Calu3 (cell line): ENCODE measurements around the gene RIPOR3. TPM values are rescaled to one million over a fixed set of nuclear protein-coding genes. Genes with fewer than 3 reads are reported as not detected.

Source experiments
- BruUV-seq: library from RNA; stranded (reverse); fragments of 400-500 nt; replicated peaks from 2 replicates; lab custom pipeline; 2021; lab: Mats Ljungman, UMichigan
- CTCF ChIA-PET: fragments of 300-600 bp; sonication (Branson Sonifier 250); formaldehyde crosslinking; loops from one replicate; lab custom pipeline; 2022; ENCODE audit warnings: antibody characterized with exemption; lab: Charles Lee
- DNase-seq: peaks from one replicate; pipeline ENCODE4 v3.0.0; 2022
- H3K27ac Mint-ChIP-seq: one replicate; pipeline ENCODE4 v1.8.0; 2022; ENCODE audit warnings: mixed read lengths; ENCODE audit not compliant: unreplicated experiment
- H3K27me3 Mint-ChIP-seq: one replicate; pipeline ENCODE4 v1.8.0; 2022; ENCODE audit warnings: mixed read lengths; ENCODE audit not compliant: unreplicated experiment
- H3K36me3 Mint-ChIP-seq: one replicate; pipeline ENCODE4 v1.8.0; 2022; ENCODE audit warnings: mild to moderate bottlenecking, moderate library complexity, mixed read lengths; ENCODE audit not compliant: insufficient read depth, unreplicated experiment
- H3K4me1 Mint-ChIP-seq: one replicate; pipeline ENCODE4 v1.8.0; 2022; ENCODE audit warnings: mild to moderate bottlenecking, low read depth, mixed read lengths; ENCODE audit not compliant: unreplicated experiment
- H3K4me3 Mint-ChIP-seq: one replicate; pipeline ENCODE4 v1.8.0; 2022; ENCODE audit warnings: mild to moderate bottlenecking, low read depth, moderate library complexity, mixed read lengths; ENCODE audit not compliant: unreplicated experiment
- H3K9me3 Mint-ChIP-seq: one replicate; pipeline ENCODE4 v1.8.0; 2022; ENCODE audit warnings: low read depth, mixed read lengths; ENCODE audit not compliant: unreplicated experiment
- intact Hi-C: fragments of 100-400 bp; cut with micrococcal nuclease; formaldehyde crosslinking; loops from one replicate; pipeline ENCODE4 v1.10.0; 2022; ENCODE audit not compliant: unreplicated experiment
- total RNA-seq: library from RNA; stranded (reverse); gene quantifications from 2 replicates; pipeline ENCODE4 v1.2.3, GENCODE V29; 2022
- TF ChIP-seq, protein P1 (sequence below): fragments of 200-600 bp; IDR thresholded peaks from one replicate; pipeline ENCODE4 v1.8.0; 2022; ENCODE audit warnings: antibody characterized with exemption; ENCODE audit not compliant: unreplicated experiment

The RIPOR3 gene
- total RNA-seq, 1 experiment from 2014 or later, result 4.0 TPM

- no TSS peak for BruUV-seq
These were observed 86.2 kb downstream of the RIPOR3 start for GRCh38 chr20:50605136-50605535.

DNA sequence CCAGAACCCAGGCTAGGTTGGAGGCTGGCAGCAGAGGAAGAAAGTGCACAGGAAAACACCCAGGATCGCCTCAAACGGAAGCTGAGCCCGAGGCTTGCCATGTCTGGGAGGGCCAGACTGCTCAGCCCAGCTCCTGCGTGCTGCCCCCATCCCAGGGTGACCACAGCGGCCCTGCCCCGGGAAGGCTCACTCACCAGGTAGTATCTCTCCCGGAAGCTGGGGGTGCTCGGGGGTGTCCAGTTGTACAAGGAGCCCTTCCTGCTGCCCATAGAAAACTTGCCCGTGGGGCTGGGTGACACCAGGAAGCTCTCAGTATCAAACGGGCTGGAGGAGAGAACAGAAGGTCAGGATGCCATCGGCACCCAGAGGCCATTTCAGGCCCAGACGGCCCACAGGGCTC is 86.9 kb downstream of the RIPOR3 start:
- BruUV-seq, result no TSS peak
- H3K4me3 Mint-ChIP-seq, result no peak overlapping the region
- H3K27ac Mint-ChIP-seq, result no peak overlapping the region
- H3K4me1 Mint-ChIP-seq, result no peaks in the 10 kb centered on the region
- CTCF ChIA-PET, result no interaction called here
- TF ChIP-seq, protein P1, sequence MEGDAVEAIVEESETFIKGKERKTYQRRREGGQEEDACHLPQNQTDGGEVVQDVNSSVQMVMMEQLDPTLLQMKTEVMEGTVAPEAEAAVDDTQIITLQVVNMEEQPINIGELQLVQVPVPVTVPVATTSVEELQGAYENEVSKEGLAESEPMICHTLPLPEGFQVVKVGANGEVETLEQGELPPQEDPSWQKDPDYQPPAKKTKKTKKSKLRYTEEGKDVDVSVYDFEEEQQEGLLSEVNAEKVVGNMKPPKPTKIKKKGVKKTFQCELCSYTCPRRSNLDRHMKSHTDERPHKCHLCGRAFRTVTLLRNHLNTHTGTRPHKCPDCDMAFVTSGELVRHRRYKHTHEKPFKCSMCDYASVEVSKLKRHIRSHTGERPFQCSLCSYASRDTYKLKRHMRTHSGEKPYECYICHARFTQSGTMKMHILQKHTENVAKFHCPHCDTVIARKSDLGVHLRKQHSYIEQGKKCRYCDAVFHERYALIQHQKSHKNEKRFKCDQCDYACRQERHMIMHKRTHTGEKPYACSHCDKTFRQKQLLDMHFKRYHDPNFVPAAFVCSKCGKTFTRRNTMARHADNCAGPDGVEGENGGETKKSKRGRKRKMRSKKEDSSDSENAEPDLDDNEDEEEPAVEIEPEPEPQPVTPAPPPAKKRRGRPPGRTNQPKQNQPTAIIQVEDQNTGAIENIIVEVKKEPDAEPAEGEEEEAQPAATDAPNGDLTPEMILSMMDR, result no peak
- no peaks in the 10 kb centered on the region for H3K27me3 Mint-ChIP-seq
- intact Hi-C loops, result no loop called here
- H3K36me3 Mint-ChIP-seq, result no peaks in the 10 kb centered on the region
- H3K9me3 Mint-ChIP-seq, result no peaks in the 10 kb centered on the region
- no peak for DNase-seq

More at GRCh38 chr20:50605136-50605535, 86.2 kb downstream of the RIPOR3 start:
- no peaks in the 10 kb centered on the region for H3K36me3 Mint-ChIP-seq
- TF ChIP-seq, protein P1, result no peak
- no peaks in the 10 kb centered on the region for H3K9me3 Mint-ChIP-seq
- DNase-seq, result no peak
- H3K4me1 Mint-ChIP-seq, result no peaks in the 10 kb centered on the region
- H3K4me3 Mint-ChIP-seq, result no peak overlapping the region
- no peak overlapping the region for H3K27ac Mint-ChIP-seq
- CTCF ChIA-PET, result interaction anchor here (0.7 kb wide), 1 partner anchor 47 kb away, joined by 4 read pairs; no protein-coding TSS in a partner anchor
- no peaks in the 10 kb centered on the region for H3K27me3 Mint-ChIP-seq
- intact Hi-C loops, result no loop called here

- Mint-ChIP-seq H3K4me3 (no peak overlapping the region), H3K36me3 (peaks cover 11% of the 10 kb centered on the region), H3K4me1 (peaks cover 5% of the 10 kb centered on the region), H3K27me3 (no peaks in the 10 kb centered on the region), H3K9me3 (no peaks in the 10 kb centered on the region), H3K27ac (no peak overlapping the region)
- DNase-seq, result no peak
- no TSS peak for BruUV-seq
- intact Hi-C loops, result no loop called here
- CTCF ChIA-PET, result interaction anchor here (0.5 to 0.6 kb wide), 2 partner anchors 125 to 328 kb away, joined by 4 read pairs; no protein-coding TSS in a partner anchor
- TF ChIP-seq, protein P1, result no peak
These were observed 88.8 kb downstream of the RIPOR3 start for GRCh38 chr20:50602432-50603088.

DNA sequence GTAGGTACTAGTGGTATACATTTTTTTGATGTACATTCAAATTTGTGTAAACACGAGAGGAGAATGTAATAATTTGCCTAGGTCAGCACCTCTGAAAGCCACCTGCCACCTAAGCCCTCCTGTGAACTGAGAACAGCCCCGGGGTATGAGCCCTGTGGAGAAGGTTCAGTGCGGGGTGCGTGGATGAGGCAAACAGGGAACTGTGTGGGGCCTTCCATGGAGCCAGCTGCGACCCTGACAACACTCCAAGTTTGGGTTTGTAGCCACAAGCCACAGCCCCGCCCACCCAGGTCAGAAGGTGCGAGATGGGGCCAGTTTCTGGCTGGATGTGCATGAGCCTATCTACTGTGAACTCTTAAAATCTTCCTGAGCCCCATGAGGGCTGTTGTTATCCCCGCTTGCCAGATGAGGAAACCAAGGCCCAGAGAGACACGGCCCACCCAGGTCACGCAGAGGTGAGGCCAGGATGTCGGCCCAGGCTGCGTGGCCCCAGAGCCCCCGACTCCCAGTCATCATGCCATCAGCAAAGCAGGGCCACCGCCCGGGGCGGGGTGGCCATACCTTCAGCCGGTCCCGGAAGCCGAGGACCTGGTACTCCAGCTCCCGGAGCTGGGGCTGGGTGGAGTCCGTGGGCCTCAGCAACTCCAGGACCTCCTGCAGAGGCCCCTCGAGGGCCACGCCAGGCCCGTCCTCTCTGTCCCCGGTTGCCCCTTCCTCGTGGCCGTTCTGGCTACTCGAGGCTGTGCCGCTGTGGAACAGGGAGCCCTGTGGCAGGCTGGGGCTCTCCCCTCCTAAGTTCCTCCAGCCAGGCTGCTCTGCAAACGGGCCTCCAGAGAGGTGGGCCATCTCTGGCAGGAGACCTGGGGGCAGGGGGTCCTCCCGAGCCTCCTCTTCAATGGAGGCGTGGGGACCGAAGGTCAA is 89.6 kb downstream of the RIPOR3 start:
- CTCF ChIA-PET, result interaction anchor here (0.6 kb wide), 1 partner anchor 329 kb away, joined by 4 read pairs; no protein-coding TSS in a partner anchor
- H3K4me1 Mint-ChIP-seq, result peaks cover 13% of the 10 kb centered on the region
- no peak for DNase-seq
- intact Hi-C loops, result no loop called here
- H3K9me3 Mint-ChIP-seq, result no peaks in the 10 kb centered on the region
- TF ChIP-seq, protein P1, result no peak
- no TSS peak for BruUV-seq
- H3K27me3 Mint-ChIP-seq, result peaks cover 6% of the 10 kb centered on the region
- H3K4me3 Mint-ChIP-seq, result no peak overlapping the region
- no peak overlapping the region for H3K27ac Mint-ChIP-seq
- peaks cover 17% of the 10 kb centered on the region for H3K36me3 Mint-ChIP-seq
